Measurements from ENCODE around the gene ZNF628.

ZNF628 gene

GRCh38 chr19:55530996-55531395 is 54.6 kb downstream of the ZNF628 start:
- no peak for DNase-seq (ENCODE audit: low read depth)
